ENCODE data around the gene KCNN1. TPM values are rescaled to one million over a fixed set of nuclear protein-coding genes. Genes with fewer than 3 reads are reported as not detected.

The KCNN1 gene
- total RNA-seq, 1 experiment from 2014 or later: 0.61 TPM

DNA sequence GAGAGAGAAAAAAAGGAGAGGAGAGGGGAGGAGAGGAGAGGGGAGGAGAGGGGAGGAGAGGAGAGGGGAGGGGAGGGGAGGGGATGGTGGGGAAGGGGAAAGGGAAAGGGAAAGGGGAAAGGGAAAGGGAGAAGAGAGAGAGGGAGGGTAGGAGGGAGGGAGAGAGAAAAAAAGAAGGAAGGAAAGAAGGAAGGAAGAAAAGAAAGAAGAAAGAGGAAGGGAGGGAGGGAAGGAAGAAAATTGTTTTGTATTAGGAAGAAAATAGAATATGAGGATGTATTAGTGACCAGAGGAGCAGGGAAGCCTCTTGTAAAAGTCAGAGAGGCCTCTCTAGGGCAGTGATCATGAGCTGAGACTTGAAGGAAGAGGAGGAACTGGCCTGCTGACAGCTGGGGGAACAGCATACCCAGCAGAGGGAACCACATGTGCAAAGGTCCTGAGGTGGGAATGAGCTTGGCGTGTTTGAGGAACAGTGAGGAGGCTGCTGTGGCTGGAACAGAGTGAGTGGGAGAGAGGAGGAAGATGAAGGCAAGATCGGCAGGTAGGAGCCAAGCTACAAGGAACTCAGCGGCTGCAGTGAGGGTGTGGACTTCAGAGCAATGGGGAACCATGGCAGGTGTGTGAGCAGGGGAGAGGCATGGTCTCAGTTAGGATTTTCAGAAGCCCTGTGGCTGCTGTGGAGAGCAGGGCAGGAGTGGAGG lies 9.6 kb upstream of the KCNN1 start (continued):
- TF ChIP-seq, protein P1, sequence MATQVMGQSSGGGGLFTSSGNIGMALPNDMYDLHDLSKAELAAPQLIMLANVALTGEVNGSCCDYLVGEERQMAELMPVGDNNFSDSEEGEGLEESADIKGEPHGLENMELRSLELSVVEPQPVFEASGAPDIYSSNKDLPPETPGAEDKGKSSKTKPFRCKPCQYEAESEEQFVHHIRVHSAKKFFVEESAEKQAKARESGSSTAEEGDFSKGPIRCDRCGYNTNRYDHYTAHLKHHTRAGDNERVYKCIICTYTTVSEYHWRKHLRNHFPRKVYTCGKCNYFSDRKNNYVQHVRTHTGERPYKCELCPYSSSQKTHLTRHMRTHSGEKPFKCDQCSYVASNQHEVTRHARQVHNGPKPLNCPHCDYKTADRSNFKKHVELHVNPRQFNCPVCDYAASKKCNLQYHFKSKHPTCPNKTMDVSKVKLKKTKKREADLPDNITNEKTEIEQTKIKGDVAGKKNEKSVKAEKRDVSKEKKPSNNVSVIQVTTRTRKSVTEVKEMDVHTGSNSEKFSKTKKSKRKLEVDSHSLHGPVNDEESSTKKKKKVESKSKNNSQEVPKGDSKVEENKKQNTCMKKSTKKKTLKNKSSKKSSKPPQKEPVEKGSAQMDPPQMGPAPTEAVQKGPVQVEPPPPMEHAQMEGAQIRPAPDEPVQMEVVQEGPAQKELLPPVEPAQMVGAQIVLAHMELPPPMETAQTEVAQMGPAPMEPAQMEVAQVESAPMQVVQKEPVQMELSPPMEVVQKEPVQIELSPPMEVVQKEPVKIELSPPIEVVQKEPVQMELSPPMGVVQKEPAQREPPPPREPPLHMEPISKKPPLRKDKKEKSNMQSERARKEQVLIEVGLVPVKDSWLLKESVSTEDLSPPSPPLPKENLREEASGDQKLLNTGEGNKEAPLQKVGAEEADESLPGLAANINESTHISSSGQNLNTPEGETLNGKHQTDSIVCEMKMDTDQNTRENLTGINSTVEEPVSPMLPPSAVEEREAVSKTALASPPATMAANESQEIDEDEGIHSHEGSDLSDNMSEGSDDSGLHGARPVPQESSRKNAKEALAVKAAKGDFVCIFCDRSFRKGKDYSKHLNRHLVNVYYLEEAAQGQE (IDR thresholded peaks at IDR 0.05; ENCODE audit: low read depth): no peak
- no peak for TF ChIP-seq EZH2 (IDR thresholded peaks at IDR 0.05)
- TF ChIP-seq CBX3 (IDR thresholded peaks at IDR 0.05; ENCODE audit: low read depth): no peak

DNA sequence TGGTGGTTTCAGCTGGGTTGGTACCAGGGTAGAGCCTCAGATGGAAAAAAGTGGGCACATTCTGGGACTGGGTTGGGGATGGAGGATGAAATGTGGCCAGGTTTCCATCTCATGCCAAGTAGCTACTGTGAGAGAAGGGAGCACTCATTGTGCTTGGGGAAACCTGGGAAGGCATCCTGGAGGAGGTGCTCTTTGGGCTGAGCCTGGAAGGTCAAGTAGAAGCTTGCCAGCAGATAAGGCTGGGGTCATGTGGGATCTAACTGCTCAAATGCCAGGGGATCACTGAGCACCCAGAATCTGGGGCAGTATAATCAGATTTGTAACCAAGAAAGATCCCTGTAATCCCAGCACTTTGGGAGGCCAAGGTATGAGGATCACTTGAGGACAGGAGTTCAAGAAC lies 9.0 kb upstream of the KCNN1 start:
- intact Hi-C loops (cut with micrococcal nuclease): no loop called here
- DNase-seq (ENCODE audit: low read depth, low spot score) (no peak), ATAC-seq (no peak)
- no peaks in the 10 kb centered on the region for H3K9me3 ChIP-seq (ENCODE audit: control insufficient read depth in 1 of 2, insufficient read depth in 1 of 2, low read depth in 1 of 2, low read length in 2 of 2)
- peaks cover 2 to 6% of the 10 kb centered on the region in 2 experiments; a peak in 2 of 4 replicates for H3K4me1 ChIP-seq (ENCODE audit: control insufficient read depth in 1 of 2, insufficient read depth in 2 of 2, low read length in 2 of 2)
- ChIA-PET RAD21 (ENCODE audit: low non-redundant PET in 1 of 2, low total read pairs in 2 of 2, uncharacterized antibody in 2 of 2, unreplicated experiment in 2 of 2) (no interaction called here), CTCF (no interaction called here), POLR2A (interaction anchor here (0.8 kb wide), 1 partner anchor 10 kb away, joined by 5 read pairs; no protein-coding TSS in a partner anchor)
- no peak overlapping the region for H2AFZ ChIP-seq (ENCODE audit: low read depth, low read length, poor library complexity, severe bottlenecking)
- H3K4me2 ChIP-seq (ENCODE audit: low read length): no peak overlapping the region
- H4K20me1 ChIP-seq (ENCODE audit: insufficient read depth): no peaks in the 10 kb centered on the region
- H3K9me2 ChIP-seq (ENCODE audit: insufficient read depth): no peaks in the 10 kb centered on the region
- no peaks in the 10 kb centered on the region for H3K79me2 ChIP-seq (ENCODE audit: insufficient read depth, low read length)
- H3K27me3 ChIP-seq (ENCODE audit: insufficient read depth, low read length): peaks cover 5% of the 10 kb centered on the region; the same call in 1 of the 2 replicates
- H3K9ac ChIP-seq (ENCODE audit: low read length): no peak overlapping the region
- H3K4me3 ChIP-seq (replicated peaks in 1 of 2; ENCODE audit: low read depth in 1 of 2, low read length in 2 of 2): no peak overlapping the region
- no peak overlapping the region for H3K27ac ChIP-seq (ENCODE audit: low read depth, low read length)
- H3K36me3 ChIP-seq (ENCODE audit: control insufficient read depth in 1 of 2, insufficient read depth in 2 of 2, low read length in 2 of 2): no peaks in the 10 kb centered on the region
- no TSS peak for BruUV-seq (replicated peaks)
- no peak for TF ChIP-seq ZFX (IDR thresholded peaks at IDR 0.05)
- no peak for TF ChIP-seq SIN3A (IDR thresholded peaks at IDR 0.05; ENCODE audit: low read depth)
- no peak for TF ChIP-seq YY1 (IDR thresholded peaks at IDR 0.05; ENCODE audit: extremely low read depth, insufficient replicate concordance, low read depth, low read length)
- no peak for TF ChIP-seq CEBPB (IDR thresholded peaks at IDR 0.05; ENCODE audit: low read depth)
- TF ChIP-seq, protein P1 (IDR thresholded peaks at IDR 0.05; ENCODE audit: low read depth): no peak
- no peak for TF ChIP-seq EGR1 (IDR thresholded peaks at IDR 0.05; ENCODE audit: low read depth)
- no peak for TF ChIP-seq SRF (IDR thresholded peaks at IDR 0.05; ENCODE audit: low read depth)
- TF ChIP-seq CBX3 (IDR thresholded peaks at IDR 0.05; ENCODE audit: low read depth): no peak
- no peak for TF ChIP-seq FOSL1 (IDR thresholded peaks at IDR 0.05; ENCODE audit: low read depth)
- TF ChIP-seq JUND (IDR thresholded peaks at IDR 0.05): no peak
- no peak for TF ChIP-seq TCF7L2 (IDR thresholded peaks at IDR 0.05; ENCODE audit: borderline replicate concordance, extremely low read depth, insufficient read depth, insufficient read length)
- no peak for TF ChIP-seq MAX (IDR thresholded peaks at IDR 0.05)
- TF ChIP-seq EZH2phosphoT487 (IDR thresholded peaks at IDR 0.05; ENCODE audit: borderline replicate concordance): no peak
- no peak for TF ChIP-seq RAD21 (IDR thresholded peaks at IDR 0.05; ENCODE audit: low read depth)
- no peak for TF ChIP-seq ZNF274 (IDR thresholded peaks at IDR 0.05; ENCODE audit: low read depth, low read length)
- no peak for TF ChIP-seq SP1 (IDR thresholded peaks at IDR 0.05; ENCODE audit: low read depth)

Data from HCT116 (cell line).